Right ventricle myocardium superior (tissue), 1 donor: Measurements from ENCODE around the gene ACP3. TPM values are rescaled to one million over a fixed set of nuclear protein-coding genes. Genes with fewer than 3 reads are reported as not detected.
A peak's percentile ranks its signal among the peaks of the same experiment; 100 is the strongest.
"Not testable (repeated sequence)": the region's sequence is repeated elsewhere in the genome, so short reads cannot be mapped to it uniquely, and the experiment has no call there.

Experiments used
- ATAC-seq: fragments of 200-7000 bp; cut with Tn5 transposase; one replicate; pipeline ENCODE4 v1.9.1; 2020; ENCODE audit warnings: mild to moderate bottlenecking; ENCODE audit not compliant: poor library complexity
- DNase-seq: peaks from one replicate; pipeline ENCODE4 v3.0.0-alpha.2; 2020
- intact Hi-C: fragments of 100-400 bp; cut with DNase I; formaldehyde crosslinking; loops from one replicate; pipeline ENCODE4 v1.11.2; 2022
- total RNA-seq: library from RNA; stranded (reverse); fragmentation: NEBNext Ultra II Directional; extraction: Animal tissue kit (Norgen Biotek cat#: 25700); gene quantifications from one replicate; pipeline ENCODE4 v1.2.1, GENCODE V29; 2021
- donor health status: DM: no; HTN: yes; CAD: no; lungs with severe emphysema.

The ACP3 gene
- total RNA-seq, 1 donor from 2014 or later, result 1.3 TPM

DNA sequence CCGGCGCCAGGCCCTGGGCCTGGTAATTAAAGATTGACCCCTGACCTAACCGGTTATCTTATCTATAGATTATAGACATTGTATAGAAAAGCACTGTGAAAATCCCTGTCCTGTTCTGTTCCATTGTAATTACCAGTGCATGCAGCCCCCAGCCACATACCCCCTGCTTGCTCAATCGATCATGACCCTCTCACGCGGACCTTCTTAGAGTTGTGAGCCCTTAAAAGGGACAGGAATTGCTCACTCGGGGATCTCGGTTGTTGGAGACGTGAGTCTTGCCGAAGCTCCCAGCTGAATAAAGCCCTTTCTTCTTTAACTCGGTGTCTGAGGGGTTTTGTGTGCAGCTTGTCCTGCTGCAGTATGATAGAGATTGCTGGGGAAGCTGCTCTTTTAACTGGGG, 7.2 kb upstream of the ACP3 start:
- intact Hi-C loops, ATAC-seq, DNase-seq: not testable (repeated sequence)

DNA sequence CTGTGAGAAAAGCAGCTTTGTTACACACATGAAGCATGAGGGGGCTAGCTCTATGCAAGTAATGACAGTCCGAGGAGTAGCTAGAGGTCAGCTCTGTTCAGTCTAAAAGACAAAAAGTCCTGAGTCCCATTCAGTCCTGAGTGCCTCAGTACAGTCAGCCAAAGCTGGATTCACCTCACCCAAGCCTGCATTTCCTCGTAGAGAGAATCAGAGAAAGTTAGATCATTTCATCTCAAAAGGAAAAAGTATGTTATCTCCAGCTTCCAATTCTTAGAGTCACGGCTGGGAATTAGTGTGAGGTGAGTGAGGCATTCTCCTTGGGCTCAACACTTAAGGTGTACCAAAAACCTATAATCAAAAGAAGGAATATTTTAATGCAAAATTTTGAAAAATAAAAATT, 5.9 kb upstream of the ACP3 start:
- intact Hi-C loops, result no loop called here
- no peak for DNase-seq
- ATAC-seq, result no peak

DNA sequence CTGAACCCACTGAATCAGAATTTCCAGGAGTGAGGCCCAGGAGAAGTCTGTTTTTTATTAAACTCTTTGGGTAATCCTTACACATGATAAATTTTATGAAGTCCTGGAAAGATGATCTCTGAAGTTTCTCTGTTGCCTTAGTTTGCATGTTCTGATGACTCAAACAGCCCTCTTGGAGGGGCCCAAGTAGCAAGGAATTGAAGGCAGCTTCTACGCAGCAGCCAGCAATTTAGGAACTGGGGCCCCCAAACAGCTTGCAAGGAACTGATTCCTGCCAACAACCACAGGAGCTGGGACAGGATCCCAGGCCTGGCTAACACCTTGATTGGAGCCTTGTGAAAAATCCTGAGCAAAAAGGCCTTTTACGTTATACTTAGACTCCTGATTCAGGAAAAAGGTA, 5.4 kb upstream of the ACP3 start:
- ATAC-seq (no peak), DNase-seq (no peak)

DNA sequence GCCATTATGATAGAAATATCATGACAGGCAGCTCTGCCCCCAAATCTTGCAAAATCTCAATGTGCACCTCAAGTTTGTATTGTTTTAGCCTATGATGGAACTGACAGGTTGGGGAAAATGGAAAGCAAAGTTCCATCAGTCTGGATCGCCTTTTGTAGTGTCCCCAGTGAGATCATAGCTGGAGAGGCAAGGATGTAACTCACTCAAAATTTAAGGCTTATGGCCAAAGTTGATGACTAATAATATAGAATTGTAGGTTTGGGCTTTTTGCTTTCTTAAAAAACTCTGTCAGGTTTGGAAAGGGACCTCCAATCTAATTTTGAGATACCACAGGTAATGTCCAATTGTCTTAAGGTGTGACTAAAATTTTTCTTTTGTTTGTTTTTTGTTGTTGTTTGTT, 1.4 kb upstream of the ACP3 start:
- no peak for ATAC-seq
- no peak for DNase-seq
- intact Hi-C loops, result no loop called here

More for the DNA sequence above, 5.4 kb upstream of the ACP3 start:
- intact Hi-C loops, result no loop called here

DNA sequence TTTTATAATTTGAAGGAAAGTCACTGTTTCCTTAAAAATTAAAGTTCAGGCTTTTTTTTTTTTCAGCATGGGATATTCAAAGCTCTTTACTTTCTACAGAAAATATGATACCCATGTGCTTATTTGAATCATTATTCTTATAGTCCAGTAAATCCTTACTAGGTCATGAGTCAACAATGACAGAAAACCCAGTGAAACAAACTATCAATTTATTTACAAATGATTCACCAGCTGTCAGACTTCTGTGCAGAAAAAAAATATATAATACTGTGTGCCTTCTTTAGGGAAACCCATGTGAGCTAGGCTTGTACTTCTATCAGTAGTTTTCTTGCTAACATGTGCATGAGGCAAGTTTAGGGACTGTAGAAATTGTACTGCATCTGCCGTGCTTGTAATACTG, 1.2 kb downstream of the ACP3 start:
- no peak for ATAC-seq
- intact Hi-C loops, result no loop called here

DNA sequence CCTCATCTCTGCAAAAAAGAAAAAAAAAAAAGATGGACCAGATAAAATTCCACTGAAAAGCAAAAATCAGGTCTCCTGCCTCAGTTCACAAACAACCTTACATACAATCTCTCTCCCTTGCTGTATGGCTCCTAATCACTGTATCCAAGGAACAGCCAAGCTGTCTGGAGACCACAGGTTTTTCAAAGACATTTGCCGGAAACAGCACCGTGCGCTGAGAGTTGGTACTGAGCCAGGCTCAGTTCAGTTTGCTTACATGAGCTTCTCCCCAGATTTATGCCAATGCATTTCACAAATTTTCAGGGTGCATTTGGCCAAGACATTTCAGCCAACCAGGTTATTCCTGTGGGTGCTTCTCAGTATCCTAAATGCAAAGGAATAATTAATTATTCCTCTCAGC, 4.1 kb downstream of the ACP3 start:
- ATAC-seq, result no peak

More for the DNA sequence above, 1.2 kb downstream of the ACP3 start:
- no peak for DNase-seq

DNA sequence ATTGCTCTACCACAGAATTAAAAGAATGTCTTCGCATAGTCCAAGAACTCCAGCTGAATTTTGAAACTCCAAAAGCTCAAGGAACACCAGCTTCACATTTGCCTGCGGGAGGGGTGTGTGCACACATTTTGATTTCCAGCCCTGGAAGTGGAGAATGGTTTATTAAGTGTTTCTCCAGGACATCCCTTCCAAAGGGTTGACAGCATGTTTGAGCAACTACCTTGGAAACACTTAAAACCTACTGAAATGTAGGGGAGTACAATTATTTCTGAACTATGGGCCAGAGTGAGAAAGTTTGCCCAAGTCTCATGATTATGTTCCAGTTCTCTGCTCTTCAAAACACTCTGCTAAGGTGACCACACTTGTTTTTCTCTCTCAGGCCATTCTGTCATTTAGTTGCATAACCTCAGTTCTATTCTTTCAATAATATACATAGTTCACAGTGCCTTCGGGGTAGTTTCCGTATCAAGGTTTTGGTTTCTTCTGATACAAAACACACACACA, 7.9 kb downstream of the ACP3 start:
- intact Hi-C loops, result no loop called here
- ATAC-seq (no peak), DNase-seq (no peak)

More for the DNA sequence above, 4.1 kb downstream of the ACP3 start:
- intact Hi-C loops, result no loop called here
- DNase-seq, result no peak

DNA sequence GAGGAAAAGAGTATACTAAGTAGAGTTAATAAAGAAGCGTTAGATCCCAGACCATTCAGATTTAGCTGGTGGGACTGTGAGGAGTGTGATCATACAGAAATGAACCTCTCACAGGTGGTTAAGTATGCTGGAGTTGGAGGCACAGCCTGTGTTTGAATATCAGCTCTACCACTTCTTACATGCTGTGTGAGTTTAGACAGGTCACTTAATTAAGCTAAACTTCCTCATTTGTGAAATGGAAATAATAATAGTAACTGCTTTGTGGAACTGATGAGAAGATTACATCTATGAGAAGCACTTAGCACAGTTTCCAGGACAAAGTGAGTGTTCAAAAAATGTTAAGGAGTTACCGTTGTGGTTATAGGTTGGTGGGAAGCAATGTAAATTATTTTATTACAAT, 8.4 kb downstream of the ACP3 start:
- no peak for DNase-seq
- intact Hi-C loops, result no loop called here
- ATAC-seq, result no peak

DNA sequence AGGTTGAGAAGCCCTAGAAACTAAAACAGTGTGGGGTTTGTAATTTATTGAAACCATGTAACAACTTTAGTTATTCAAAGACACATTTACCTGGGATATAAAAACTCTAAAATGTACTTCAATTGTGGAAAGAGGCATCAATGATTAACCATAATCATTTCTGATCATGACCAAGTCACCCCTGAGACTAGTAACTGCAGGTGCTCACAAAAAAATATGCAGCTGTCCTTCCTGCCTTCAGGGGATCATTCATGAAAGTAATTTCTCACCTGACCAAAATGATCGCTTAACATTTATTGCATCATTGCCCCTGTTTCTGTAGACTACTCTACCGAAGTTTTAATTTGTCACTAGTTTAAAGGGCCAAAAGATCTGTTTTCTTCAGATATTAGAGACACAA, 9.0 kb downstream of the ACP3 start:
- intact Hi-C loops, result no loop called here
- ATAC-seq (no peak), DNase-seq (no peak)

DNA sequence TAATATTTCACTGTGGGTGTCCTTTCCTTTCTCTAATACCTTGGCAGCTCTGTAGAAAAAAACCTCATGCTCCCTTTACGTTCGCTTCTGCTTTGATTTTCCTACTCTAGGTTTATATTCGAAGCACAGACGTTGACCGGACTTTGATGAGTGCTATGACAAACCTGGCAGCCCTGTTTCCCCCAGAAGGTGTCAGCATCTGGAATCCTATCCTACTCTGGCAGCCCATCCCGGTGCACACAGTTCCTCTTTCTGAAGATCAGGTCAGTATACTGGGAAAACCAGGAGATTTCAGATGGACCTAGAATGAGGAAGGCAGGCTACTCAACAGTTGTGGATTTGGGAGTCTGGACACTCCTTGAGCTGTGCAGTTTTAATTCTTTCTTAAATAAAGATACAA, 14.9 kb downstream of the ACP3 start:
- DNase-seq (no peak), ATAC-seq (no peak)
- intact Hi-C loops, result no loop called here

DNA sequence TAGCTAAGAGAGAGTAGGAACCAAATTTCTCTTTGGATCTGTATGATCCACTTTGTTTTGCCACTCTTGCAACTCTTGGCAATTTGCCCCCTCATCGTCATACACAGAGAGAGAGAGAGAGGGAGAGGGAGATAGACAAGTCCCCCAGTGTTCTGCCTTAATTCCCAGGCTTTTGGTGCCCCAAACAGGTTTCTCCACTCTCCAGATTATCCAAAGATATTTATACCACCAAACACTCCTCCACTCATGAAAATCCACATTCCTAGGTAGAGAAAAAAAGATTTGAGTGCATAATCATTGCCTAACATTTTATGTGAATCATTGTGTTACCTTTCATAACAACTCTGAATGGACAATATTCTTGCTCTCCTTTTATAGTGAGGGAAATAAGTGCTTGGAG, 15.3 kb downstream of the ACP3 start:
- ATAC-seq (no peak), DNase-seq (no peak)
- intact Hi-C loops, result no loop called here

DNA sequence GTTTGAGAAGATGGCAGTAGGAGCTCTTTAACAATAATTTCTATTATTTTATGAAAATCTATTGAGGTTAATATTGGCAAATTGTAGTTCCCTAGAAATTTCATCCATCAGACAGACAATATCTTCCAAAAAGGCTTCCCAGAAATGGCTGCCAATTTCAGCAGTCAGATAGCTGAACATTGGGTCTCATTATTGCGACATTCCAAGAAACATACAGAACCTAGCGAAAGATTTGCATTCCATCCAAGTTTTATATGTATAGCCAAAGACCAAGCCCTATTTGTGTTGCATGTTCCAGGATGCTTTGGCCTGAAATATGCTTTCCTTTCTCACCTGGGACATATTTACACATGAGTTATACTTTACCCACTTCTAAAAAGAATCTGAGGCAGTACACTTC, 24.5 kb downstream of the ACP3 start:
- intact Hi-C loops, result loop anchor here (5.0 kb wide), 1 partner anchor 84 kb away; no protein-coding TSS in a partner anchor
- DNase-seq, result no peak
- no peak for ATAC-seq

DNA sequence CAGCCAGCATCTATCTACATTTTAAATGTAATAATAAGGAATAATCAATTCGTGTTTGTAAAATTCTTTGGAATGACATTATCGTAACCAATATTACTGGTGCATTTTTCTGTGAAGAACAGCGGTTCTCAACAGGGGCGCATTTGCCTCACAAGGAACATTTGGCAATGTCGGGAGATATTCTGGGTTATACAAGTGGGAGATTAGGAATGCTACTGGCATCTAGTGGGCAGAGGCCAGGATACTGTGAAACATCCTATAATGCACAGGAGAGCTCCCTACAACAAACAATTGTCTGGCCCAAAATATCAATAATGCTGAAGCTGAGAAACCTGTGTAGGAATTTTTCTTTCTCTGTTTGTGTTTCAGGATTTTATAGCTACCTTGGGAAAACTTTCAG, 25.0 kb downstream of the ACP3 start:
- intact Hi-C loops, result loop anchor here (5.0 kb wide), 1 partner anchor 85 kb away; no protein-coding TSS in a partner anchor
- ATAC-seq (peak; percentile 49), DNase-seq (no peak)

DNA sequence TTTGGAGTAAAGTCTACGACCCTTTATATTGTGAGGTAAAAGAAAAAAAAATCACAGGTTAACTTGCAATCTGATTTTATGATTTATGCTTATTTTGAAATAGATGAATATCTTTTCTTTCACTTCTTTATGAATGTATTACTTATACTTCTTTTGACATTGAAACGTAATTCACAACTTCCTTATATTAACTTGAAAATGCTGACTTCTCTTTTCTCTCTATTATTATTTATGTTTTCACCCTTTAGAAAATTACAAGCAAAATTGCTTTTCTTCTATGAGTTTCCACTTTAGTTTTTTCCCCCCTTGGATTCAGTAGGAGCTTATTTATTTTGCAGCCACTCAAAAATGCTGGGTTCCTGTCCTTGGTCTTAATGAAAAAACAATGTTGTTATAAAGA, 25.4 kb downstream of the ACP3 start:
- ATAC-seq, result no peak
- no peak for DNase-seq
- intact Hi-C loops, result loop anchor here (5.0 kb wide), 1 partner anchor 85 kb away; no protein-coding TSS in a partner anchor

DNA sequence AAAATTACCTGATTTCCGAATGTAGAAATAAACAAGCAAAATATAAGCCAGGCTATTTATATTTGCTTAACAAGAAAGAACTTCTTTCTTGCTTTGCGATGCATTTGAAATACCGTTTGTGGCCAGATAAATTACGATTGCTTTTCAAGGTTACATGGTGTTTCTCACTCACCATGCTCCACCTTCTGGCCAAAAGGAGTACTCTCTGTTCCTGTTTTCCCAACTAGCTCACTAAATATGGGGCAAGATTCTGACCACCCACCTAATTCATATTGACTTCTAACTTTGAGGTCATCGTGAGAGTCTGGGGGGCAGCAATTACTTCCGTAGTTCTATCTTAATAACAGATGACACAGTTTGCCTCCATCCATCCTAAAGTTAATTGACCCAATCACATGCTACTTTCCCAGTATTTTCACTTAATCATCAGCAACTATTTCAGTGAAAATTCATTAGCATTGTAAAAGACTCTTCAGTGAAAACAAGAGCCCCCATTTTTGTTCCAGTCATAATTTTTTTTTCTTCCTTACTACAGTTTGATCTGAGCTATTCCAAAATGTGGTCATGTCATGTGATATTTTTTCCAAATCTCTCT, 25.9 kb downstream of the ACP3 start:
- ATAC-seq (peak; percentile 86), DNase-seq (no peak)
- intact Hi-C loops, result loop anchor here (5.0 kb wide), 1 partner anchor 86 kb away; no protein-coding TSS in a partner anchor

DNA sequence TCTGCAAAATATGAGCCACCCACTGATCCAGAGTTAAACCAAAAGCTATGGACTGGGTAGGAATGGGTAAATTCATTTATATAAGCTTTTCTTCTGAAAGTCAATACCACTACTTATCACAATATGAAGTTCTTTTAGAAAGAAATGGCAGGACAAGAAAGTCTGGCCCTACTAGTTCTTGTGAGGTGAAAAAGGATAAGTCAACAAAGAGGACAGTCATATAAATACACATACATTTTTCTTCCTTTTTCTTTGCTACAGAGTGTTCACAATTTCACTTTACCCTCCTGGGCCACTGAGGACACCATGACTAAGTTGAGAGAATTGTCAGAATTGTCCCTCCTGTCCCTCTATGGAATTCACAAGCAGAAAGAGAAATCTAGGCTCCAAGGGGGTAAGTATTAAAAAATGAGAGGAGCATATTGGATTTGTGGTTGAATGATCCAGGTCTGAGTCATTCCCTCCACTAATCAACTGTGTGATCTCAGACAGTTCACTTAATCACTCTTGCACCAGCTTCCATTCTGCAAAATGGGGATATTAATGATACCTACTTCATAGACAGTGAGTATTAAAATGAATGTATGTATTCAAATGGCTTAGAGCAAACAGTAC, 27.6 kb downstream of the ACP3 start:
- DNase-seq, result no peak
- intact Hi-C loops, result loop anchor here (5.0 kb wide), 1 partner anchor 87 kb away; no protein-coding TSS in a partner anchor
- no peak for ATAC-seq

DNA sequence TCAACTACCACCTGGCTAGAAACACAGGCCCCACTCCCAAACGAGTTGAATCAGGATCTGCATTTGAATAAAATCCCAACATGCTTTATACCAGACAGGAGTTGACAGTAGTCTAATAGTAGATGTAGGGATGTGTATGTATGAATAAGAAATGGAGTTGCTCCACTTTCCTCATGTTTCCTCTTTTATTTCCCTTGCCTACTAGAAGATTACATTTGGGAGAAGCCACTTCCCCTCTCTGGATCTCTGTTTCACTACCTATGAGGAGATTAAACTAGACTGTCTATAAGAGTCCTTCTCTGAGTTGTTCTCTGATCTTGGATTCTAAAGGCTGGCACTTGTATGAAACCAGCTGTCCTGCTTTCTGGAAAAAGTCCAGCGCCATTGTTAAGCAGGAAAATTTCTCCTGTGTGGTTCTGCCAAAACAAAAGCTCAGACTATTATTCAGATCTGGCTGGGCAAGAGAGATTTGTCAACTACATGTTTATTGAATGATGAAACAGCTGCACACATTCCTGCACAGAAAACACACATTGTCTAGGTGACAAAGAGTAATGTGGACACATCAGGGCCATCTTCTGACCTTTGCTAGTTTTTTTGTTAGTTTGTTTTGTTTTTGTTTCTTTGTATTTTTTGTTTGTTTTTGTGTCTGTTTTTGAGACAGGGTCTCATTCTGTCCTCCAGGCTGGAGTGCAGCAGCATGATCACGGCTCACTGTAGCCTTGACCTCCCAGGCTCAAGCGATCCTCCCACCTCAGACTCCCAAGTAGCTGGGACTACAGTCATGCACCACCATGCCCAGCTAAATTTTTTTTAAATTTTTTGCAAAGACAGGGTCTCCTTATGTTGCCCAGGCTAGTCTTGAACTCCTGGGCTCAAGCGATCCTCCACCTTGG, 29.9 kb downstream of the ACP3 start:
- DNase-seq (no peak), ATAC-seq (peak; percentile 57)
- intact Hi-C loops, result no loop called here

DNA sequence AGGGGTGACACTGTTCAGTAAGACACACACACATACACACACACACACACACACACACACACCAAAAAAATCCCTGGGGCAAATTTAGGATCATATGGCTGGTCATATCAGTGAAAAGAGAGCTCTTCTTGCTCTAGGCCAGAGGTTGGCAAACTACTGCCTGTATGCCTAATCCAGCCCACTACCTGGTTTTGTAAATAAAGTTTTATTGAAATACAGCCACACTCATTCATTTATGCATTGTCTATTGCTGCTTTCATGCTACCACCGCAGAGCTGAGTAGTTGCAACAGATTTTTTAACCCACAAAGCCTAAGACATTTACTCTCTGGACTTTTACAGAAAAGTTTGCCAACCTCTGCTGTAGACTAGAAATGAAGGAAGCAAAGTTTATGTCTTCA, 30.6 kb downstream of the ACP3 start:
- no peak for ATAC-seq
- intact Hi-C loops, result no loop called here
- DNase-seq, result no peak

DNA sequence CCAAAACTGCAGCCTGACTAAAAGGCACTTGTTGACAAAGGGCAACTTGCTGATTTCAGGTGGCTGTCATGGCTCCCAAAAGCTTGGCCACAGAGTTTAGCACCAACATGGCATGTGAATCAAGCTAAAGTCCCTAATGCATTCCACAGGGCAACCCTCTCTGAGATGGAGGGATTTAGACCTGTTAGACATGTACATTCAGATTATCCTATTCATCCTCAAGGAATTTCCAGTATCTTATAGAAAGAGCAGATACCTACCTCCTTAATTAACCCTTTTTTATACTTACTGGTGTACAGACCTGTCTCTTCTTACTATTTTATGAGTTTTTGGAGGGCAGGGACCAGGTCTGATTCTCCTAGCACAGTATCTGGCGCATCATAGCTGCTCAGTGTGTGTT, 31.3 kb downstream of the ACP3 start:
- DNase-seq, result no peak
- intact Hi-C loops, result no loop called here

More for the DNA sequence above, 31.3 kb downstream of the ACP3 start:
- no peak for ATAC-seq
